Esophagus muscularis mucosa (tissue), 4 donors: ENCODE data around the gene SLC4A5. TPM values are rescaled to one million over a fixed set of nuclear protein-coding genes. Genes with fewer than 3 reads are reported as not detected.

ENCODE experiments used
- DNase-seq: peaks from one replicate; pipeline ENCODE4 v3.0.0-alpha.2; 2017; ENCODE audit errors: extremely low spot score
- H3K27ac ChIP-seq, 4 donors: fragments of 200-600 bp; sonication (generic); replicated peaks in 1 of 4; 1 replicate in 3 of 4; 2 replicates in 1 of 4; pipeline ENCODE4 v1.5.1; 2016 to 2019; ENCODE audit warnings: mild to moderate bottlenecking in 1 of 4
- H3K27me3 ChIP-seq, 4 donors: fragments of 200-600 bp; sonication (generic); one replicate each; pipeline versions ENCODE4 v1.5.1 to v1.6.0; 2016 to 2019
- H3K36me3 ChIP-seq, 4 donors: fragments of 200-600 bp; sonication (generic); one replicate each; pipeline ENCODE4 v1.5.1; 2016 to 2019
- H3K4me1 ChIP-seq, 4 donors: fragments of 200-600 bp; sonication (generic); one replicate each; pipeline ENCODE4 v1.5.1; 2016 to 2019
- H3K4me3 ChIP-seq, 4 donors: fragments of 200-600 bp; sonication (generic); 1 replicate in 2 of 4; 2 replicates in 2 of 4; pipeline ENCODE4 v1.5.1; 2016 to 2019; ENCODE audit warnings: mild to moderate bottlenecking in 4 of 4, moderate library complexity in 1 of 4
- H3K9me3 ChIP-seq, 4 donors: fragments of 200-600 bp; sonication (generic); 1 replicate in 3 of 4; 2 replicates in 1 of 4; pipeline ENCODE4 v1.5.1; 2016 to 2019
- CTCF ChIP-seq, 3 experiments: fragments of 200-600 bp in 2 of 3; fragments of 450-650 bp in 1 of 3; sonication (generic) in 2 of 3; IDR thresholded peaks; one replicate each; pipeline ENCODE4 v1.5.1; 2017 to 2019; ENCODE audit warnings: antibody characterized with exemption in 3 of 3, mild to moderate bottlenecking in 2 of 3, moderate library complexity in 1 of 3
- EP300 ChIP-seq: sonication (generic); formaldehyde crosslinking; IDR thresholded peaks from one replicate; pipeline ENCODE4 v1.6.1; 2017; ENCODE audit warnings: antibody characterized with exemption
- POLR2A ChIP-seq: fragments of 450-650 bp; IDR thresholded peaks from one replicate; pipeline ENCODE4 v1.6.1; 2017; ENCODE audit warnings: antibody characterized with exemption, moderate library complexity, mild to moderate bottlenecking, low read depth
- POLR2AphosphoS5 ChIP-seq, 2 donors: sonication (generic); formaldehyde crosslinking; IDR thresholded peaks; one replicate each; pipeline ENCODE4 v1.6.1; 2017; ENCODE audit warnings: antibody characterized with exemption in 2 of 2
- WGBS: methylation state at CpG from one replicate; pipeline ENCODE4 v1.1.5; 2018; 5-methylcytosine and 5-hydroxymethylcytosine counted together
- intact Hi-C: fragments of 100-400 bp; cut with DNase I; formaldehyde crosslinking; loops from one replicate; pipeline ENCODE4 v1.15.1; 2023
- total RNA-seq, 4 donors: library from RNA; depleted of rRNA; stranded (reverse); fragments of >200 nt; gene quantifications; one replicate each; pipeline versions ENCODE4 v1.1.0 to v1.2.1, GENCODE V29; 2016

The SLC4A5 gene
- total RNA-seq, 4 donors from 2014 or later = 0.50 to 1.8 (median 1.4) TPM

GRCh38 chr2:74252036-74252435, 91.2 kb downstream of the SLC4A5 start:
- H3K36me3 ChIP-seq = peaks cover 0 to 36% (median 6%) of the 10 kb centered on the region in 4 donors
- H3K27me3 ChIP-seq = no peaks in the 10 kb centered on the region
- WGBS = 81% methylated on average over 10 of the region's 10 CpGs
- no peaks in the 10 kb centered on the region for H3K9me3 ChIP-seq
- H3K4me3 ChIP-seq = no peak overlapping the region
- intact Hi-C loops = loop anchor here (5.0 to 10.0 kb wide), 2 partner anchors 85 to 143 kb away; no protein-coding TSS in a partner anchor
- TF ChIP-seq CTCF (IDR thresholded peaks at IDR 0.05) (no peak), EP300 (no peak), POLR2AphosphoS5 (IDR thresholded peaks at IDR 0.05) (no peak)
- no peak for DNase-seq
- no peaks in the 10 kb centered on the region for H3K4me1 ChIP-seq
- no peak overlapping the region for H3K27ac ChIP-seq

DNA sequence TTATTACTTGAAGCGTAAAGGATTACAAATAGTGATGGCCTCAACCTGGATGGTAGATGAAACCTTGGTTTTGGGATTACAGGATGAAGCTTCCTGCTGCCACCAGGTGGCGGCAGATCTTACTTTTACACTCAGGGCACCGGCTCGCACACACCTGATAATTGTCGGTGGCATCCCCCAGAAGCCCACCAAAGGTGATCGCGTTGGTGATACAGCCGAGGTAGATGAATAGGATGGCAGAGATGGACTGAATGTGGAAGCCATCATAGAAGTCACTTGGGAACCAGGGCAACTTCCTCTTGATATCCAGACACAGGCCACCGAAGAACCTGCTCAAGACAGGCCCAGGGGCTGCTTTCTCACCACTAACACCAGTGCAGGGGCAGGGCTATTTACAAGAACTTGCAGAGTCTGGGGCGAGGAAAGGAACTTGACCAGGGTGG, 93.0 kb downstream of the SLC4A5 start:
- 37% methylated on average over 10 of the region's 10 CpGs for WGBS
- DNase-seq = no peak
- H3K9me3 ChIP-seq = no peaks in the 10 kb centered on the region
- H3K4me3 ChIP-seq = no peak overlapping the region
- no peak for TF ChIP-seq EP300
- TF ChIP-seq CTCF (IDR thresholded peaks at IDR 0.05) = peak; percentile 69 to 76 (median 70)
- no peak for TF ChIP-seq POLR2A
- no peak for TF ChIP-seq POLR2AphosphoS5 (IDR thresholded peaks at IDR 0.05)
- no peaks in the 10 kb centered on the region for H3K27me3 ChIP-seq
- H3K4me1 ChIP-seq = no peaks in the 10 kb centered on the region
- H3K27ac ChIP-seq = no peak overlapping the region
- peaks cover 0 to 37% (median 4%) of the 10 kb centered on the region in 4 donors for H3K36me3 ChIP-seq
- intact Hi-C loops = loop anchor here (5.0 to 10.0 kb wide), 2 partner anchors 87 to 145 kb away; no protein-coding TSS in a partner anchor

GRCh38 chr2:74249406-74250122, 93.7 kb downstream of the SLC4A5 start:
- Histone ChIP-seq H3K36me3 (peaks cover 0 to 31% (median 4%) of the 10 kb centered on the region in 4 donors), H3K27me3 (no peaks in the 10 kb centered on the region), H3K9me3 (no peaks in the 10 kb centered on the region), H3K4me3 (no peak overlapping the region), H3K27ac (no peak overlapping the region), H3K4me1 (no peaks in the 10 kb centered on the region)
- DNase-seq = no peak
- WGBS = 75% methylated on average over 6 of the region's 6 CpGs
- TF ChIP-seq POLR2AphosphoS5 (IDR thresholded peaks at IDR 0.05) (no peak), EP300 (no peak), POLR2A (no peak), CTCF (IDR thresholded peaks at IDR 0.05) (no peak)
- intact Hi-C loops = loop anchor here (5.0 to 10.0 kb wide), 2 partner anchors 88 to 145 kb away; no protein-coding TSS in a partner anchor

- Histone ChIP-seq H3K27ac (no peak overlapping the region), H3K27me3 (no peaks in the 10 kb centered on the region), H3K4me1 (peaks cover 0 to 4% (median 0%) of the 10 kb centered on the region in 4 donors), H3K9me3 (no peaks in the 10 kb centered on the region), H3K36me3 (peaks cover 0 to 16% (median 0%) of the 10 kb centered on the region in 4 donors), H3K4me3 (no peak overlapping the region)
- no peak for TF ChIP-seq POLR2A
- no peak for TF ChIP-seq POLR2AphosphoS5 (IDR thresholded peaks at IDR 0.05)
- TF ChIP-seq EP300 = no peak
- TF ChIP-seq CTCF (IDR thresholded peaks at IDR 0.05) = no peak
- WGBS = 94% methylated on average over 14 of the region's 14 CpGs
- no peak for DNase-seq
- intact Hi-C loops = no loop called here
These were observed 96.6 kb downstream of the SLC4A5 start for GRCh38 chr2:74246496-74247195.
